Lower lobe of right lung (tissue), 2 donors: ENCODE measurements around the gene NR3C1. TPM values are rescaled to one million over a fixed set of nuclear protein-coding genes. Genes with fewer than 3 reads are reported as not detected.

Experiments used
- ATAC-seq, 2 donors: fragments of 200-7000 bp; cut with Tn5 transposase; one replicate each; pipeline ENCODE4 v1.9.1; 2020 to 2022; ENCODE audit warnings: mild to moderate bottlenecking in 2 of 2, moderate library complexity in 2 of 2
- DNase-seq: peaks from one replicate; pipeline ENCODE4 v3.0.0-alpha.2; 2020
- H3K27ac ChIP-seq: fragments of 200-600 bp; one replicate; pipeline ENCODE4 v1.8.0; 2022
- H3K27me3 ChIP-seq: fragments of 200-600 bp; one replicate; pipeline ENCODE4 v1.8.0; 2022; ENCODE audit warnings: low read depth
- H3K36me3 ChIP-seq: fragments of 200-600 bp; one replicate; pipeline ENCODE4 v1.8.0; 2022; ENCODE audit warnings: mild to moderate bottlenecking
- H3K4me1 ChIP-seq: fragments of 200-600 bp; one replicate; pipeline ENCODE4 v1.8.0; 2022
- H3K4me3 ChIP-seq: fragments of 200-600 bp; one replicate; pipeline ENCODE4 v1.8.0; 2022; ENCODE audit warnings: mild to moderate bottlenecking
- H3K9me3 ChIP-seq: fragments of 200-600 bp; one replicate; pipeline ENCODE4 v1.8.0; 2022
- intact Hi-C: fragments of 100-400 bp; cut with DNase I; formaldehyde crosslinking; loops from one replicate; pipeline ENCODE4 v1.11.0; 2022
- total RNA-seq: library from RNA; stranded (reverse); fragmentation: NEBNext Ultra II Directional; extraction: Animal tissue kit (Norgen Biotek cat#: 25700); gene quantifications from one replicate; pipeline ENCODE4 v1.2.1, GENCODE V29; 2021
- TF ChIP-seq, protein P1 (sequence below): fragments of 200-600 bp; IDR thresholded peaks from one replicate; pipeline ENCODE4 v1.8.0; 2022; ENCODE audit warnings: antibody characterized with exemption, mild to moderate bottlenecking
- donor health status: DM: no; HTN: yes; CAD: no; lungs with severe emphysema.

NR3C1 gene
- total RNA-seq, 1 donor from 2014 or later, result 110 TPM

DNA sequence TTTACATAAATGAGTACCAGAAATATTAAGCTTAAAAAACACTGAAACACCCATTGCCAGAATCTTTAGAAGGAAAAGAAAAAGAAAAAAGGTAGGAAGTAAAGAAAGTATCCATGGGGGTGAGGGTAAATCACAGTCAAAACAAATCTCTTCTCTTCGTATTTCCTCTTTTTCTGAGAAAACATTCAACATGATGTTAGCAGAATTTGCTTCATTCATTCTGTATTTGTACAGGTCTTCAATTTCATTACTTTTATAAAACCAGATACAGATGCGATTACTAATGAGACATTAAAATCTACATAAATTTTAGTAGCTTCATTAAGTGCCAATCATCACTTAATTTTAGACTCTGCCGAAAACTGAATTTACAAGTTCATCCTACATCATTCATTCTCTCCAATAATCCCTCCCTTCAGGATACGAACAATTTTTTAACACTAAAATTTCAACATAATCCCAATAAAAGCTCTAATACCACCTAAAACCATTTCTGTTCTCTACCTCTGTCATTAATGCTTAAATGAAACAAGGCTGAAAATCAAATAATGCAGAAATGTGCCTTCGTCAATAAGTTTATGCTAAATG lies 7.0 kb downstream of the NR3C1 start:
- DNase-seq (no peak), ATAC-seq (no peak)
- Histone ChIP-seq H3K27me3 (no peaks in the 10 kb centered on the region), H3K9me3 (no peaks in the 10 kb centered on the region), H3K4me1 (peaks cover 92% of the 10 kb centered on the region), H3K4me3 (peak overlapping the region; percentile 92), H3K36me3 (no peaks in the 10 kb centered on the region), H3K27ac (no peak overlapping the region)
- intact Hi-C loops, result no loop called here
- TF ChIP-seq, protein P1, sequence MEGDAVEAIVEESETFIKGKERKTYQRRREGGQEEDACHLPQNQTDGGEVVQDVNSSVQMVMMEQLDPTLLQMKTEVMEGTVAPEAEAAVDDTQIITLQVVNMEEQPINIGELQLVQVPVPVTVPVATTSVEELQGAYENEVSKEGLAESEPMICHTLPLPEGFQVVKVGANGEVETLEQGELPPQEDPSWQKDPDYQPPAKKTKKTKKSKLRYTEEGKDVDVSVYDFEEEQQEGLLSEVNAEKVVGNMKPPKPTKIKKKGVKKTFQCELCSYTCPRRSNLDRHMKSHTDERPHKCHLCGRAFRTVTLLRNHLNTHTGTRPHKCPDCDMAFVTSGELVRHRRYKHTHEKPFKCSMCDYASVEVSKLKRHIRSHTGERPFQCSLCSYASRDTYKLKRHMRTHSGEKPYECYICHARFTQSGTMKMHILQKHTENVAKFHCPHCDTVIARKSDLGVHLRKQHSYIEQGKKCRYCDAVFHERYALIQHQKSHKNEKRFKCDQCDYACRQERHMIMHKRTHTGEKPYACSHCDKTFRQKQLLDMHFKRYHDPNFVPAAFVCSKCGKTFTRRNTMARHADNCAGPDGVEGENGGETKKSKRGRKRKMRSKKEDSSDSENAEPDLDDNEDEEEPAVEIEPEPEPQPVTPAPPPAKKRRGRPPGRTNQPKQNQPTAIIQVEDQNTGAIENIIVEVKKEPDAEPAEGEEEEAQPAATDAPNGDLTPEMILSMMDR, result no peak

DNA sequence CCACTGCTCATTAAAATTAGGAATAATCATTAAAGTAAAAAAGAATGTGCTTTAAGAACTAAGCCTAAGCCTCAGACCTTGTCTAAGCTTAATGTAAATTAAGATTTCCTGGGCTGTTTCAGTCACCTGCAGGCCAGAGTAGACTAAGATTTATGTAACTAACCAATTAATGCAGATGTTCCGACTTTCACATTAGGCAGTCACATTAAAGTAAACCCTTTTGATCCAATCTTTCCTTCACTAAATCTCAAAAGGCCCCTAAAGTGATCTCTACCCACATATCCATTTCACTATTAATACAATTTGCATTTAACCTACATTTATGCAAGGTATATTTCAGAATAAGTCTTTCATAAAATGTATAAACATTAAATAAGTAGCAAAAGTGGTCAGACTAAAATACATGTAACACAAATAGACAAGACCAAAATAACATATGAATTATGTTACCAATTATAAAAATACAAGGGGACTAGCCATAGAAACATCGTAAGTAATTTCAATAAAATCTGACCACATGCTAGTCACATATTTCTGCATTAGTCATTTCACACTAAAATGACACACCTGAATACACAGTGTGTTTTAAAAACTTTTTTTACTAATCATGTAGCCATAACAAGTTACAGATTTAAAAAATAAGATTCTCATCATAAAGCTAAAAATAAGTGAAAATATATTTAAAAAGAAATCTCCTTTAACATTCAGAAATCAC lies 7.7 kb downstream of the NR3C1 start:
- no peak for ATAC-seq
- Histone ChIP-seq H3K27me3 (no peaks in the 10 kb centered on the region), H3K27ac (no peak overlapping the region), H3K4me1 (peaks cover 94% of the 10 kb centered on the region), H3K9me3 (no peaks in the 10 kb centered on the region), H3K36me3 (no peaks in the 10 kb centered on the region), H3K4me3 (peak overlapping the region; percentile 92)
- intact Hi-C loops, result no loop called here
- DNase-seq, result no peak
- TF ChIP-seq, protein P1, result no peak

DNA sequence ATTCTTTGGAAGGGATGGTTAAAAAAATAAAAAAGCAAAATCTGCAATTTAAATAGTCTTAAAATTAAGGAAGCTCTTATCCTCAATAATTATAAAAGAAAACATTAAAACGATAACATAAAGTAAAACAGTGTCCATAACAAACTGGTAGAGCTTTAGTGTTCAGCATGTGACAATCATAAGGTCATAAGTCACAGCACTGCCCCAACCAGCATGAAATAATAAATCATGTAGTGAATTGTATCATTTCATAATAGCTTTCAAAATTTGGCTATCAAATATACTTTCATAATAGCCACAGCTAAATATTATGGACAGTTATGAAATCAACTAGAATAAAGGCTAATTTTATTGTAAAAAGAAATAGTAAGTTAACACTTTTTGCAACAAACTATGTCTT lies 10.0 kb downstream of the NR3C1 start:
- no peak overlapping the region for H3K4me3 ChIP-seq
- no peaks in the 10 kb centered on the region for H3K27me3 ChIP-seq
- no peaks in the 10 kb centered on the region for H3K9me3 ChIP-seq
- DNase-seq (no peak), ATAC-seq (no peak)
- TF ChIP-seq, protein P1, result no peak
- H3K36me3 ChIP-seq, result no peaks in the 10 kb centered on the region
- peaks cover 94% of the 10 kb centered on the region for H3K4me1 ChIP-seq
- intact Hi-C loops, result no loop called here
- H3K27ac ChIP-seq, result peak overlapping the region; percentile 3

DNA sequence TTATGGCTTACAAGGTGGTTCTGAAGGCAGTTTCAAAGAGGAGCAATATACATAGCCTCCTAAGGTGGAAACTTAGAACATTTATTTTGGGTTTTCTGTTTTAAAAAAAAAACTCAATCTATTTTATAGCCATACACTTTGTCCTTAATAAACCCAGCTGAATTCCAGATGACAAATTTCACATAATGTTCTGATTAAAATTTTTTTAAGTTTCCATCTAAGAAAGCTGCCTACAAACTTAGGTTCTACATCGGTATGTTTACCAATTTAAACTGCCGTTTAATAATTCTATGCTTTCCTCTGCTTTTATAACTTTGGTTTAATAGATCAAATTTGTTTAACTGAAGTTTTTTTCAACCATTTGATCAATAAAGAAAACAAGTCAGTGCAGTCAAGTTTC lies 12.5 kb downstream of the NR3C1 start:
- DNase-seq (no peak), ATAC-seq (no peak)
- intact Hi-C loops, result no loop called here
- TF ChIP-seq, protein P1, result no peak
- H3K36me3 ChIP-seq, result no peaks in the 10 kb centered on the region
- H3K27ac ChIP-seq, result no peak overlapping the region
- peaks cover 88% of the 10 kb centered on the region for H3K4me1 ChIP-seq
- no peaks in the 10 kb centered on the region for H3K9me3 ChIP-seq
- no peaks in the 10 kb centered on the region for H3K27me3 ChIP-seq
- H3K4me3 ChIP-seq, result no peak overlapping the region

DNA sequence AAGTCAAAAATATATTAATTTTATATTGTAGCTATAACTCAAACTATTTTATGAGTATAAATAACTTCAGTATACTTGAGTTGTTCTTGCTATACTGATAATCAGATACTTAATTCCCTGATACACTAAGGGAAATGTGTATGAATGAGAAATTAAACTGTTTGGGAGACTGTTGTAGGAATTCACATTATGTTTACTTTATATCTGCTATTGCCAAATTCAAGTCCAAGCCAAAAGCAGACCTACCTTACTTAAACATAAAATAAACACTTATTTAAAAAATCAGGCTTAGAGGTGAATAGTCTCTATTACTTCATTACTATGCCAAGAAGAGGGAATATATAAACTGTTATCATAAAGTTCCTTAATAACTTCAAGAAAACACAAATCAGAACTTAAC lies 13.2 kb downstream of the NR3C1 start:
- intact Hi-C loops, result no loop called here
- ATAC-seq, result no peak
- H3K9me3 ChIP-seq, result peaks cover 7% of the 10 kb centered on the region
- no peaks in the 10 kb centered on the region for H3K36me3 ChIP-seq
- no peaks in the 10 kb centered on the region for H3K27me3 ChIP-seq
- no peak for DNase-seq
- no peak overlapping the region for H3K4me3 ChIP-seq
- H3K27ac ChIP-seq, result no peak overlapping the region
- peaks cover 81% of the 10 kb centered on the region for H3K4me1 ChIP-seq
- TF ChIP-seq, protein P1, result no peak
